Psoas muscle (tissue), 8 donors: ENCODE data around the gene CCDC30. TPM values are rescaled to one million over a fixed set of nuclear protein-coding genes. Genes with fewer than 3 reads are reported as not detected.

Experiments used
- ATAC-seq, 4 donors: fragments of 200-7000 bp; cut with Tn5 transposase; one replicate each; pipeline ENCODE4 v1.9.1; 2020; ENCODE audit warnings: moderate library complexity in 3 of 4, mild to moderate bottlenecking in 2 of 4
- DNase-seq, 2 donors: peaks; one replicate each; pipeline ENCODE4 v3.0.0-alpha.2; 2020
- H3K27ac ChIP-seq: fragments of 200-600 bp; one replicate; pipeline ENCODE4 v1.8.0; 2022
- H3K27me3 ChIP-seq, 3 donors: fragments of 200-600 bp in 1 of 3; one replicate each; pipeline versions ENCODE4 v1.6.1 to v1.8.0; 2013 to 2022; ENCODE audit warnings: low read length in 2 of 3, mild to moderate bottlenecking in 2 of 3, moderate library complexity in 1 of 3; ENCODE audit not compliant: insufficient read depth in 3 of 3
- H3K36me3 ChIP-seq, 2 donors: fragments of 200-600 bp in 1 of 2; one replicate each; pipeline versions ENCODE4 v1.6.1 to v1.8.0; 2013 to 2022; ENCODE audit warnings: low read depth in 1 of 2, mild to moderate bottlenecking in 1 of 2, moderate library complexity in 1 of 2; ENCODE audit not compliant: insufficient read depth in 1 of 2
- H3K4me1 ChIP-seq: fragments of 200-600 bp; one replicate; pipeline ENCODE4 v1.8.0; 2022
- H3K4me3 ChIP-seq: fragments of 200-600 bp; one replicate; pipeline ENCODE4 v1.8.0; 2022; ENCODE audit warnings: mild to moderate bottlenecking
- H3K9me3 ChIP-seq: fragments of 200-600 bp; one replicate; pipeline ENCODE4 v1.8.0; 2022
- WGBS, 3 donors: extraction: QIAGEN DNeasy Blood & Tissue Kit; methylation state at CpG; one replicate each; pipeline versions ENCODE4 v1.1.6 to v1.1.7; 2013; 5-methylcytosine and 5-hydroxymethylcytosine counted together
- intact Hi-C, 2 donors: fragments of 100-400 bp; cut with DNase I; formaldehyde crosslinking; loops; one replicate each; pipeline versions ENCODE4 v1.11.0 to v1.14.2; 2022
- polyA plus RNA-seq, 3 donors: library from polyadenylated mRNA; stranded (reverse); fragments of 200-250 nt; gene quantifications; one replicate each; pipeline ENCODE4 v1.2.3, GENCODE V29; 2013
- total RNA-seq, 4 donors: library from RNA; stranded (reverse); fragmentation: NEBNext Ultra II Directional in 2 of 4; extraction: Animal tissue kit (Norgen Biotek cat#: 25700) in 2 of 4; gene quantifications; one replicate each; pipeline versions ENCODE4 v1.2.1 to v1.2.4, GENCODE V29; 2021 to 2023
- TF ChIP-seq, protein P1 (sequence below): fragments of 200-600 bp; IDR thresholded peaks from one replicate; pipeline ENCODE4 v1.8.0; 2022; ENCODE audit warnings: antibody characterized with exemption
- donor health status: healthy with polysubstance abuse.
- donor health status: DM: no; HTN: no; CAD: no; lungs with moderate emphysema.
- donor health status: Bipolar disorder and iron deficiency.
- donor health status: healthy.
- donor health status: DM: yes; HTN: yes; CAD: no.
- donor health status: DM: no; HTN: no; CAD: no.
- donor health status: DM: no; HTN: no; CAD: no.
- donor health status: DM: yes; HTN: yes; CAD: no.

The CCDC30 gene
- total and polyA plus RNA-seq, 7 donors, result 0.39 to 1.2 (median 0.92) TPM

DNA sequence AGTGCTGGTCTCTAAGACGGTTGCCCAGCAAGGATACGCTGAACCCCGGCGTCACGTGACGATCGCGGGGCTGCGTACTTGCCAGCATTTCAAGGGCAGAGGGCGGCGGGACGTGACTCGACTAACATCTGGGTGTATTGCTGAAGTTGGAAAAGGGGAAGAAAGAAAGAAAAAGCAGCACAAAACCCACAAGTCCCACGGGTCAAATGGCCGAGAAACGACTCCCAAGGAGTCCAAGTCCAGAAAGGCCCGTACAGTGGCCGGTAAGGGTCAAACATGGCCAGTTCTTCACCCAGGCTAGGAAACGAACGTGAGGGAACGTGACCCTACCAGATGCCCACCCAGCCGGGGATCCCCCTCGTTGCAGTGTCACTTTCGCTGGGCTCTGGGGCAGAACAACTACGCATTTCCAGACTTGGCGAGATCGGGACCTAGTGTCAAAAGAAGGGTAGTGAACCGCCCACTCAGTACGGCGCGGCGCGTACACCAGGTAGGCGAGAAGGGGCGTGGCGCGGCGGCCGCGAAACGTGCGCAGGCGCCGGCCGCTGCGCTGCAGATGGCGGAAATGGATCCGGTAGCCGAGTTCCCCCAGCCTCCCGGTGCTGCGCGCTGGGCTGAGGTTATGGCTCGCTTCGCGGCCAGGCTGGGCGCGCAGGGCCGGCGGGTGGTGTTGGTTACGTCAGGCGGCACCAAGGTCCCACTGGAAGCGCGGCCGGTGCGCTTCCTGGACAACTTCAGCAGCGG lies 6.9 kb upstream of the CCDC30 start, which contains the start of the genes PPCS and ZMYND12:
Gene PPCS (plus strand): TSS at position 534 of the 744 bp plus-strand sequence. CDS start 23 bp downstream, at position 557.
Gene ZMYND12 (minus strand): TSS at position 13 of the 744 bp plus-strand sequence. CDS start 25 bp downstream, outside the sequence.
- TF ChIP-seq, protein P1, sequence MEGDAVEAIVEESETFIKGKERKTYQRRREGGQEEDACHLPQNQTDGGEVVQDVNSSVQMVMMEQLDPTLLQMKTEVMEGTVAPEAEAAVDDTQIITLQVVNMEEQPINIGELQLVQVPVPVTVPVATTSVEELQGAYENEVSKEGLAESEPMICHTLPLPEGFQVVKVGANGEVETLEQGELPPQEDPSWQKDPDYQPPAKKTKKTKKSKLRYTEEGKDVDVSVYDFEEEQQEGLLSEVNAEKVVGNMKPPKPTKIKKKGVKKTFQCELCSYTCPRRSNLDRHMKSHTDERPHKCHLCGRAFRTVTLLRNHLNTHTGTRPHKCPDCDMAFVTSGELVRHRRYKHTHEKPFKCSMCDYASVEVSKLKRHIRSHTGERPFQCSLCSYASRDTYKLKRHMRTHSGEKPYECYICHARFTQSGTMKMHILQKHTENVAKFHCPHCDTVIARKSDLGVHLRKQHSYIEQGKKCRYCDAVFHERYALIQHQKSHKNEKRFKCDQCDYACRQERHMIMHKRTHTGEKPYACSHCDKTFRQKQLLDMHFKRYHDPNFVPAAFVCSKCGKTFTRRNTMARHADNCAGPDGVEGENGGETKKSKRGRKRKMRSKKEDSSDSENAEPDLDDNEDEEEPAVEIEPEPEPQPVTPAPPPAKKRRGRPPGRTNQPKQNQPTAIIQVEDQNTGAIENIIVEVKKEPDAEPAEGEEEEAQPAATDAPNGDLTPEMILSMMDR, result no peak
- Histone ChIP-seq H3K27ac (peak within 1 kb of the TSS; percentile 90), H3K27me3 (no peaks in the 10 kb centered on the region), H3K9me3 (no peaks in the 10 kb centered on the region), H3K4me3 (peak within 1 kb of the TSS; percentile 87), H3K36me3 (peaks cover 6 to 35% of the 10 kb centered on the region in 2 donors), H3K4me1 (peaks cover 6% of the 10 kb centered on the region)
- peak; percentile 89 to 92 for DNase-seq
- peak; percentile 94 to 97 (median 96) for ATAC-seq
- 0% methylated on average over 63 to 66 of the region's 66 CpGs for WGBS, 3 donors
- intact Hi-C loops, result loop anchor here (2.0 to 10.0 kb wide), 3 partner anchors 121 to 309 kb away; partner anchors contain the start of genes C1orf50 (in 1 of the 2), FOXJ3 (in 1 of the 2) and P3H1 (in 1 of the 2)

DNA sequence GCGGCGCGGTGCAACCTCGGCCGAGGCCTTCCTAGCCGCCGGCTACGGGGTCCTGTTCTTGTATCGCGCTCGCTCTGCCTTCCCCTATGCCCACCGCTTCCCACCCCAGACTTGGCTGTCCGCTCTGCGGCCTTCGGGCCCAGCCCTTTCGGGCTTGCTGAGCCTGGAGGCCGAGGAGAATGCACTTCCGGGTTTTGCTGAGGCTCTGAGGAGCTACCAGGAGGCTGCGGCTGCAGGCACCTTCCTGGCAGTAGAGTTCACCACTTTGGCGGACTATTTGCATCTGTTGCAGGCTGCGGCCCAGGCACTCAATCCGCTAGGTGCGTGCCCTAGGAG lies 6.4 kb upstream of the CCDC30 start:
- Histone ChIP-seq H3K9me3 (no peaks in the 10 kb centered on the region), H3K27me3 (no peaks in the 10 kb centered on the region), H3K36me3 (peaks cover 6 to 38% of the 10 kb centered on the region in 2 donors), H3K27ac (peak overlapping the region; percentile 90), H3K4me1 (peaks cover 6% of the 10 kb centered on the region), H3K4me3 (peak overlapping the region; percentile 87)
- intact Hi-C loops, result loop anchor here (2.0 to 10.0 kb wide), 3 partner anchors 122 to 308 kb away; partner anchors contain the start of genes C1orf50 (in 1 of the 2), FOXJ3 (in 1 of the 2) and P3H1 (in 1 of the 2)
- TF ChIP-seq, protein P1, result no peak
- DNase-seq, result peak in 1 of 2 donors; percentile 43
- ATAC-seq, result peak; percentile 36 to 66 (median 58)
- WGBS, 3 donors, result 0 to 2% (median 1%) methylated on average over 20 to 23 of the region's 23 CpGs

DNA sequence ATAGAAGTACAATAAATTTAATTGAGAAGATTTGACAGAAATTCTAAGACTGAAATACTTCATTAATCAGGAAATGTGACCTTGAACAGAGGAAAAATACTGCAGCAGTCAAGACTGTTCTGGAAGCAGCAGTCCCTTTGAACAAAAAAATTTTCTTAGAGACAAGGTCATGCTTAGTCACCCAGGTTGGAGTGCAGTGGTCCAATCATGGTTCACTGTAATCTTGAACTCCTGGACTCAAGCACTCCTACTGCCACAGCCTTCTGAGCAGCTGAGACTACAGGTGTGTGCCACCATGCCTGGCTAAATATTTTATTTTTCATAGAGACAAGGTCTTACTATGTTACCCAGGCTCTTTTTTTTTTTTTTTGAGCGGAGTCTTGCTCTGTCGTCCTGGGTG lies 1.9 kb upstream of the CCDC30 start:
- intact Hi-C loops, result no loop called here

DNA sequence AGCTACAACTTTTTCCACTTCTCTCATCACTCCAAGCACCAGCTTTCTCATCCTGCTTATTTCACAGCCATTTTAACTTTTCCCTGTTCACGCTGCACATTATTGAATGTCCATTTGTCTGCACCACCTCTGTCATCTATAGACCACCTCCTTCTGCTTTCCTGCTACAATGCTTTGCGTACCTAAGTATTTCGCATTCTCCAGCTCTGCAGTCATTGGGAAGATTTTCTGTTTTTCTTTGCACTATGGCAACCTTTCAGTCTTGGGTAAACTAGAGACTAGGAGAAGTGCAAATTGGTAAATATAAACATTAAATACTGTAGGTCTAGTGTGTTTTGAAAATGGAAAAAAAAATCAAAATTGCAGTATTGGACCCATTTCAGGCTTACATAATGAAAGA lies 835 bp downstream of the CCDC30 start:
- TF ChIP-seq, protein P1, result no peak
- WGBS, 3 donors, result 89 to 95% (median 92%) methylated on average over 3 of the region's 3 CpGs
- no peak for DNase-seq
- H3K4me3 ChIP-seq, result peak overlapping the region; percentile 77
- no peaks in the 10 kb centered on the region for H3K27me3 ChIP-seq
- H3K27ac ChIP-seq, result no peak overlapping the region
- H3K9me3 ChIP-seq, result no peaks in the 10 kb centered on the region
- no peak for ATAC-seq
- intact Hi-C loops, result no loop called here
- peaks cover 4% of the 10 kb centered on the region for H3K4me1 ChIP-seq
- H3K36me3 ChIP-seq, result peaks cover 6 to 25% of the 10 kb centered on the region in 2 donors

More for the DNA sequence above, 1.9 kb upstream of the CCDC30 start:
- Histone ChIP-seq H3K36me3 (peaks cover 6 to 38% of the 10 kb centered on the region in 2 donors), H3K4me1 (peaks cover 10% of the 10 kb centered on the region), H3K9me3 (no peaks in the 10 kb centered on the region), H3K27me3 (no peaks in the 10 kb centered on the region), H3K27ac (no peak overlapping the region), H3K4me3 (no peak overlapping the region)
- DNase-seq, result no peak
- TF ChIP-seq, protein P1, result no peak
- WGBS, 3 donors, result 78 to 85% (median 83%) methylated on average over 2 of the region's 2 CpGs
- no peak for ATAC-seq
